IPS-18a (cell line): Measurements from ENCODE around the gene CADM1.
A peak's percentile ranks its signal among the peaks of the same experiment; 100 is the strongest.

Experiments
- H3K27ac ChIP-seq: one replicate; pipeline ENCODE4 v1.5.1; 2013; ENCODE audit warnings: low read length
- H3K27me3 ChIP-seq: one replicate; pipeline ENCODE4 v1.6.1; 2013; ENCODE audit warnings: mild to moderate bottlenecking, low read length; ENCODE audit not compliant: control insufficient read depth, insufficient read depth
- H3K36me3 ChIP-seq: one replicate; pipeline ENCODE4 v1.6.1; 2013; ENCODE audit warnings: low read depth, low read length; ENCODE audit not compliant: control insufficient read depth
- H3K4me1 ChIP-seq: one replicate; pipeline ENCODE4 v1.6.1; 2013; ENCODE audit warnings: low read depth, low read length; ENCODE audit not compliant: control insufficient read depth
- H3K4me3 ChIP-seq: one replicate; pipeline ENCODE4 v1.5.1; 2013; ENCODE audit warnings: low read length
- H3K9ac ChIP-seq: one replicate; pipeline ENCODE4 v1.6.1; 2013; ENCODE audit warnings: mild to moderate bottlenecking, low read length, moderate library complexity
- H3K9me3 ChIP-seq: one replicate; pipeline ENCODE4 v1.6.1; 2013; ENCODE audit warnings: low read depth, low read length; ENCODE audit not compliant: control insufficient read depth

The CADM1 gene

GRCh38 chr11:115206365-115207022, 297.7 kb downstream of the CADM1 start:
- no peak overlapping the region for H3K27ac ChIP-seq
- peaks cover 24% of the 10 kb centered on the region for H3K4me1 ChIP-seq
- H3K9me3 ChIP-seq, result no peaks in the 10 kb centered on the region
- H3K9ac ChIP-seq, result no peak overlapping the region
- no peaks in the 10 kb centered on the region for H3K36me3 ChIP-seq
- no peaks in the 10 kb centered on the region for H3K27me3 ChIP-seq
- H3K4me3 ChIP-seq, result no peak overlapping the region

- no peaks in the 10 kb centered on the region for H3K27me3 ChIP-seq
- H3K4me3 ChIP-seq, result peak overlapping the region; percentile 9
- no peak overlapping the region for H3K27ac ChIP-seq
- no peak overlapping the region for H3K9ac ChIP-seq
- peaks cover 30% of the 10 kb centered on the region for H3K4me1 ChIP-seq
- no peaks in the 10 kb centered on the region for H3K9me3 ChIP-seq
- no peaks in the 10 kb centered on the region for H3K36me3 ChIP-seq
Measured at GRCh38 chr11:115202900-115203552, 301.2 kb downstream of the CADM1 start.

- Histone ChIP-seq H3K9ac (no peak overlapping the region), H3K4me3 (no peak overlapping the region), H3K36me3 (no peaks in the 10 kb centered on the region), H3K4me1 (peaks cover 34% of the 10 kb centered on the region), H3K9me3 (no peaks in the 10 kb centered on the region), H3K27ac (no peak overlapping the region), H3K27me3 (no peaks in the 10 kb centered on the region)
Measured at GRCh38 chr11:115202074-115202473, 302.1 kb downstream of the CADM1 start.

GRCh38 chr11:115201111-115201792, 303.0 kb downstream of the CADM1 start:
- no peaks in the 10 kb centered on the region for H3K36me3 ChIP-seq
- H3K4me3 ChIP-seq, result no peak overlapping the region
- peaks cover 37% of the 10 kb centered on the region for H3K4me1 ChIP-seq
- no peak overlapping the region for H3K27ac ChIP-seq
- no peak overlapping the region for H3K9ac ChIP-seq
- no peaks in the 10 kb centered on the region for H3K27me3 ChIP-seq
- no peaks in the 10 kb centered on the region for H3K9me3 ChIP-seq

GRCh38 chr11:115199481-115200069, 304.6 kb downstream of the CADM1 start:
- no peak overlapping the region for H3K4me3 ChIP-seq
- peaks cover 37% of the 10 kb centered on the region for H3K4me1 ChIP-seq
- H3K27me3 ChIP-seq, result no peaks in the 10 kb centered on the region
- H3K9ac ChIP-seq, result no peak overlapping the region
- H3K27ac ChIP-seq, result no peak overlapping the region
- no peaks in the 10 kb centered on the region for H3K36me3 ChIP-seq
- no peaks in the 10 kb centered on the region for H3K9me3 ChIP-seq

- Histone ChIP-seq H3K4me3 (no peak overlapping the region), H3K27ac (no peak overlapping the region), H3K9me3 (no peaks in the 10 kb centered on the region), H3K9ac (no peak overlapping the region), H3K4me1 (peaks cover 33% of the 10 kb centered on the region), H3K36me3 (no peaks in the 10 kb centered on the region), H3K27me3 (no peaks in the 10 kb centered on the region)
Measured at GRCh38 chr11:115198321-115198741, 305.9 kb downstream of the CADM1 start.

- Histone ChIP-seq H3K36me3 (no peaks in the 10 kb centered on the region), H3K9me3 (no peaks in the 10 kb centered on the region), H3K9ac (no peak overlapping the region), H3K27ac (no peak overlapping the region), H3K4me1 (peaks cover 24% of the 10 kb centered on the region), H3K27me3 (no peaks in the 10 kb centered on the region), H3K4me3 (no peak overlapping the region)
Measured at GRCh38 chr11:115197433-115197832, 306.8 kb downstream of the CADM1 start.

GRCh38 chr11:115197031-115197430, 307.2 kb downstream of the CADM1 start:
- Histone ChIP-seq H3K9me3 (no peaks in the 10 kb centered on the region), H3K27ac (no peak overlapping the region), H3K27me3 (no peaks in the 10 kb centered on the region), H3K9ac (no peak overlapping the region), H3K4me1 (peaks cover 20% of the 10 kb centered on the region), H3K36me3 (no peaks in the 10 kb centered on the region), H3K4me3 (no peak overlapping the region)

- Histone ChIP-seq H3K9ac (no peak overlapping the region), H3K4me3 (no peak overlapping the region), H3K27ac (no peak overlapping the region), H3K9me3 (no peaks in the 10 kb centered on the region), H3K27me3 (no peaks in the 10 kb centered on the region), H3K4me1 (peaks cover 25% of the 10 kb centered on the region), H3K36me3 (no peaks in the 10 kb centered on the region)
Measured at GRCh38 chr11:115194802-115195110, 309.5 kb downstream of the CADM1 start.

GRCh38 chr11:115193914-115194801, 310.1 kb downstream of the CADM1 start:
- H3K4me1 ChIP-seq, result peaks cover 25% of the 10 kb centered on the region
- no peaks in the 10 kb centered on the region for H3K36me3 ChIP-seq
- no peak overlapping the region for H3K9ac ChIP-seq
- no peak overlapping the region for H3K27ac ChIP-seq
- H3K9me3 ChIP-seq, result no peaks in the 10 kb centered on the region
- H3K4me3 ChIP-seq, result no peak overlapping the region
- H3K27me3 ChIP-seq, result no peaks in the 10 kb centered on the region

- peaks cover 7% of the 10 kb centered on the region for H3K4me1 ChIP-seq
- H3K4me3 ChIP-seq, result no peak overlapping the region
- H3K9me3 ChIP-seq, result no peaks in the 10 kb centered on the region
- H3K27me3 ChIP-seq, result no peaks in the 10 kb centered on the region
- no peak overlapping the region for H3K27ac ChIP-seq
- no peak overlapping the region for H3K9ac ChIP-seq
- H3K36me3 ChIP-seq, result no peaks in the 10 kb centered on the region
Measured at GRCh38 chr11:115191761-115192160, 312.5 kb downstream of the CADM1 start.
